Effector memory CD4-positive, alpha-beta T cell (primary cell): ENCODE measurements around the gene RANBP17.

Experiments used
- DNase-seq, 3 donors: peaks; one replicate each; pipeline ENCODE4 v3.0.0-alpha.2; 2020
- H3K27ac ChIP-seq: 2 replicates; pipeline ENCODE4 v1.7.0; 2013; ENCODE audit warnings: mild to moderate bottlenecking, low read length, moderate library complexity; ENCODE audit not compliant: insufficient read depth, poor library complexity, severe bottlenecking
- H3K27me3 ChIP-seq: replicated peaks from 2 replicates; pipeline ENCODE4 v1.7.0; 2013; ENCODE audit warnings: mild to moderate bottlenecking, low read length; ENCODE audit not compliant: insufficient read depth, control insufficient read depth, poor library complexity, severe bottlenecking
- H3K36me3 ChIP-seq: 2 replicates; pipeline ENCODE4 v1.7.0; 2013; ENCODE audit warnings: mild to moderate bottlenecking, low read length, moderate library complexity; ENCODE audit not compliant: control insufficient read depth, insufficient read depth
- H3K4me1 ChIP-seq: 2 replicates; pipeline ENCODE4 v1.7.0; 2013; ENCODE audit warnings: low read length, mild to moderate bottlenecking; ENCODE audit not compliant: control insufficient read depth, insufficient read depth, poor library complexity, severe bottlenecking
- H3K4me3 ChIP-seq: 2 replicates; pipeline ENCODE4 v1.7.0; 2013; ENCODE audit warnings: low read length, low read depth, mild to moderate bottlenecking; ENCODE audit not compliant: insufficient read depth, poor library complexity, severe bottlenecking
- H3K9me3 ChIP-seq: 2 replicates; pipeline ENCODE4 v1.7.0; 2013; ENCODE audit warnings: mild to moderate bottlenecking, low read length, moderate library complexity; ENCODE audit not compliant: control insufficient read depth

Gene RANBP17

DNA sequence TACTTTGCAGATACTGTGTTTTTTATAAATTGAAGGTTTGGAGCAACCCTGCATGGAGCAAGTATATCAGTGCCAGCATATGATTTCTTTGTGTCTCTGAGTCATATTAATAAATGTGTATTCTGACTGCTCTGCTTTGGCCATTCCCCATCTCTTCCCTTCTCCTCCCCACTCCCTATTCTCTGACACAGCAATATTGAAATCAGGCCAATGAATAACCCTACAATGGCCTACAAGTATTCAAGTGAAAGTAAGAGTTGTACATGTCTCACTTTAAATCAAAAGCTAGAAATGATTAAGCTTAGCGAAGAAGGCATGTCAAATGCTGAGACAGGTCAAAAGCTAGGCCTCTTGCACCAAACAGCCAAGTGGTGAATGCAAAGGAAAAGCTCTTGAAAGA lies 365.0 kb downstream of the RANBP17 start:
- H3K4me3 ChIP-seq, result no peak overlapping the region
- no peak for DNase-seq
- H3K4me1 ChIP-seq, result no peaks in the 10 kb centered on the region
- H3K36me3 ChIP-seq, result no peaks in the 10 kb centered on the region
- no peaks in the 10 kb centered on the region for H3K27me3 ChIP-seq
- H3K27ac ChIP-seq, result no peak overlapping the region
- H3K9me3 ChIP-seq, result no peaks in the 10 kb centered on the region

DNA sequence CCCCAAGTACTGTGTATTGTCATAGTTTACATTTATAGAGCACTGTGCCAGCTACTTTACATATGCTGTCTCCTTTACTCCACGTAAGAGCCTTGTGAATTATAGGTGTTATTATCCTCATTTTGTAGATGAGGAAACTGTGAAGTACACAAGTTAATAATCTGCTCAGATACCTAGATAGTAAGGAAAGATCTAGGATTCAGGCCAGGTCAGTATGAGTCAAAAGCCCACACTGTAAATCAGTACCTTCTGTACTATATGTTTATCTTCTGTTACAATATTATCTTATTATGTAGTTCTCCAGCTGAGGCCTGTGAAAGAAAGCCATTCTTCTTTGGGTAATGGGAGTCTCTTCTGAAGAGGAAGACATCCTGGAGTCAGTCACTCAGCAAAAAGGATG lies 374.8 kb downstream of the RANBP17 start:
- Histone ChIP-seq H3K27me3 (no peaks in the 10 kb centered on the region), H3K4me3 (no peak overlapping the region), H3K4me1 (no peaks in the 10 kb centered on the region), H3K9me3 (no peaks in the 10 kb centered on the region), H3K36me3 (no peaks in the 10 kb centered on the region), H3K27ac (no peak overlapping the region)
- DNase-seq, result no peak

DNA sequence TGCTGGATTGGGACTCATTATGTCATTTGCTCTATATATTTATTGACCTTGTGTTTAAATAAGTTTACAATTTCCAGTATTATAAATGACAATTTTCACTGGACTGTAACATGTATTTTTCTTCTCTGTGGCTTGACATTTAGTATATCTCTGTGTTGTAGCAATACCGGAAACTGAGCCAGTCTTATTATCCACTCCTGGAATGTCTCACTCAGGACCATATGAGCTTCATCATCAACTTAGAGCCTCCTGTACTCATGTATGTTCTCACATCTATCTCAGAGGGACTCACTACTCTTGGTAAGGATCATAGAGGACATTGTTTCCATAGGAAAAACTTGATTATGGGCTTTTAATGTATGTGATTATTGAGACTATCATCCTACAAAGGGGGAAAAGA lies 380.7 kb downstream of the RANBP17 start:
- no peak overlapping the region for H3K4me3 ChIP-seq
- no peaks in the 10 kb centered on the region for H3K9me3 ChIP-seq
- no peaks in the 10 kb centered on the region for H3K27me3 ChIP-seq
- H3K36me3 ChIP-seq, result no peaks in the 10 kb centered on the region
- H3K4me1 ChIP-seq, result no peaks in the 10 kb centered on the region
- DNase-seq, result no peak
- no peak overlapping the region for H3K27ac ChIP-seq

DNA sequence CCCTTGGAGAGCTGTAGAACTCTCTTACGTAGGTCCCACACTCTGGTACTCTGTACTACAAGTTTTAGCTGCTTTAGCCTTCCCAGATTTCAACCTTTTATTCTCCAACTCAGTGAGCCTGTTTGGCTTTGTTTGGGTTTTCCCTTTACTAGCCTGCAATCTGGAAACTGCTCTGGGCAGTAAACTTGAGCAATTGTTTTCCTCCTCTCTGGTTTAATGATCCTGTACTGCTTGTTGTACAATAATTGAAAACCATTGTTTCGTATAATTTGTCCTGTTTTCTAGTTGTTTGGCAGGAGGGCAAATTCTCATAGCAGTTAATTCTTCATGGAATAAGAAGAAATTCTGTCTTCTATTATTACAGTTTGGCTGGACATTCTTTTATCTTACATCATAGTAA lies 384.4 kb downstream of the RANBP17 start:
- DNase-seq, result no peak
- no peaks in the 10 kb centered on the region for H3K36me3 ChIP-seq
- H3K9me3 ChIP-seq, result peaks cover 6% of the 10 kb centered on the region
- H3K4me3 ChIP-seq, result no peak overlapping the region
- H3K4me1 ChIP-seq, result no peaks in the 10 kb centered on the region
- no peak overlapping the region for H3K27ac ChIP-seq
- H3K27me3 ChIP-seq, result no peaks in the 10 kb centered on the region

DNA sequence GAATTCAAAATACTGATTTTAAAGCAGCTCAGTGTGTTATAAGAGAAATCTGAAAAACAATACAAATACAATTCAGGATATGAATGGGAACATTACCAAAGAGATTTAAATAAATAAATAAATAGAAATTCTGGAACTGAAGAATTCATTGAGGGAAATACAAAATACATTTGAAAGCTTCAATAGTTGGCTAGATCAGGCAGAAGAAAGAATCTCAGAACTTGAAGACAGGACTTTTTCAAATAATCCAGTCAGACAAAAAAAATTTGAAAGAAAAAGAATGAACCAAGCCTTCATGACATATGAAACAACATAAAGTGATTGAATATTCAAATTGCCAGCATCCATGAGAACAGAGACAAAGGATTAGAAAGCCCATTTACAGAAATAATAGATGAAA lies 387.6 kb downstream of the RANBP17 start:
- Histone ChIP-seq H3K4me1 (no peaks in the 10 kb centered on the region), H3K36me3 (no peaks in the 10 kb centered on the region), H3K27ac (no peak overlapping the region), H3K27me3 (no peaks in the 10 kb centered on the region), H3K9me3 (peaks cover 6% of the 10 kb centered on the region), H3K4me3 (no peak overlapping the region)
- no peak for DNase-seq

DNA sequence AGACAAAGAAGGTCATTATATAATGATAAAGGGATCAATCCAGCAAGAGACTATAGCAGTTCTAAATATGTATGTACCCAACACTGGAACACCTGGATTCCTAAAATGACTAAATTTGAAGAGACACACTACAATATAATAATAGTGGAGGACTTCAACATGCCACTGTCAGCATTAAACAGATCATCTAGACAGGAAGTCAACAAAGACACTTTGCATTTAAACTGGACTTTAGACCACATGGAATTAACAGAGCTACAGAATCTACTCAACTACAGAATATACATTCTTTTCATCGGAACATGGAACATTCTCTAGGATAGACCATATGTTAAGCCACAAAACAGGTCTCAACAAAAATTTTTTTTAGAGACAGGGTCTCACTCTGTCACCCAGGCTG lies 388.9 kb downstream of the RANBP17 start:
- Histone ChIP-seq H3K4me1 (no peaks in the 10 kb centered on the region), H3K9me3 (peaks cover 6% of the 10 kb centered on the region), H3K36me3 (no peaks in the 10 kb centered on the region), H3K27me3 (no peaks in the 10 kb centered on the region), H3K27ac (no peak overlapping the region), H3K4me3 (no peak overlapping the region)
- no peak for DNase-seq

DNA sequence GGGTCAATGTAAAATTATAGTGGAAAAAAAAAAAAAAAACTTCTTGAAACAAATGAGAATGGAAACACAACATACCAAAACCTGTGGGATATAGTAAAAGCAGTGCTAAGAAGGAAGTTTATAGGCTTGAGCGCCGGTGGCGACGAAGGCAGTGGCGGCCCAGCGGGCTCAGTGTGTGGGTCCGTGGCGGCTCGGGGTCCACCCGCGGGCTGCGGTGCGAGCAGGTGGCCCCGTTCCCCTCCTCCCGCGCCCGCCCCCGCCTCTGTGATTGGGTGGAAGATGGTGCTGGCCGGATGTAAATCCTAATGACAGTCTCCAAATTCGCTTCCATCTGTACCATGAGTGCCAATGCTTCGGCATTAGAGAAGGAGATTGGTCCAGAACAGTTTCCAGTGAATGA lies 389.7 kb downstream of the RANBP17 start:
- H3K36me3 ChIP-seq, result no peaks in the 10 kb centered on the region
- no peaks in the 10 kb centered on the region for H3K4me1 ChIP-seq
- H3K4me3 ChIP-seq, result no peak overlapping the region
- H3K9me3 ChIP-seq, result peaks cover 6% of the 10 kb centered on the region
- no peak overlapping the region for H3K27ac ChIP-seq
- no peak for DNase-seq
- H3K27me3 ChIP-seq, result no peaks in the 10 kb centered on the region

DNA sequence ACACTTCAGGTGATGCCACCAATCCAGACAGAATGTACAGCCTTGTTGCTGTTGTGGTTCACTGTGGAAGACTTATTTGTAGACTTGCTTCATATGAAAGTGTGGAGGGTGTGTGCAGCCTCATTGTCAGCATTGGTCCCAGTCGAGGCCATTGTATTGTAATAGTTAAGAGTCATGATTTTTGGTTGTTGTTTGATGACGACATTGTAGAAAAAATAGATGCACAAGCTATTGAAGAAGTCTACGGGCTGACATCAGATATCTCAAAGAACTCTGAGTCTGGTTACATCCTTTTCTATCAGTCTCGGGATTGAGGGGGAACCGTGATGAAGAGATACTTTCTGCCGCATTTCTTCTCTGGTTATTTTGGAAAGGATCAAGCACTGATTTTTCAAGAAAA lies 390.9 kb downstream of the RANBP17 start:
- no peaks in the 10 kb centered on the region for H3K36me3 ChIP-seq
- DNase-seq, result no peak
- no peak overlapping the region for H3K27ac ChIP-seq

DNA sequence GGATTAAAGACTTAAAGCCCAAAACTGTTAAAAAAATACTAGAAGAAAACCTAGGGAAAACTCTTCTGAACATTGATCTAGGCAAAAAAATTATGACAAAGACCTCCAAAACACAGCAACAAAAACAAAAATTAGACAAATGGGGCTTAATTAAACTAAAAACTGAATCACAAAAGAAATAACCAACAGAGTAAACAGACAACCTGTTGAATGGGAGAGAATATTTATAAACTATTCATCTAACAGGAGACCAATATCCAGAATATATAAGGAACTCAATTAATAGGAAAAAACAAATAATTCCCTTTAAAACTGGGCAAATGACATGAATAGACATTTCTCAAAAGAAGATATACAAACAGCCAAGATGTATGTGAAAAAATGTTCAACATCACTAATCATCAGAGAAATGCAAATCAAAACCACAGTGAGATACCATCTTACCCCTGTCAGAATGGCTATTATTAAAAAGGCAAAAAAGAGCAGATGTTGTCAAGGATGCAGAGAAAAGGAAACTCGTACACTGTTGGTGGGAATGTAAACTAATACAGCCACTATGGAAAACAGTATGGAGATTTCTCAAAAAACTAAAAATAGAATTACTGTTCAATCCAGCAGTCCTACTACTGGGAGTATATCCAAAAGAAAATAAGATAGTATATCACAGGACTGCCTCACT lies 397.1 kb downstream of the RANBP17 start:
- H3K36me3 ChIP-seq, result no peaks in the 10 kb centered on the region
- H3K4me1 ChIP-seq, result no peaks in the 10 kb centered on the region
- no peak for DNase-seq
- no peak overlapping the region for H3K4me3 ChIP-seq
- no peaks in the 10 kb centered on the region for H3K9me3 ChIP-seq
- no peak overlapping the region for H3K27ac ChIP-seq
- H3K27me3 ChIP-seq, result no peaks in the 10 kb centered on the region

More for the DNA sequence above, 390.9 kb downstream of the RANBP17 start:
- peaks cover 6% of the 10 kb centered on the region for H3K9me3 ChIP-seq
- H3K4me1 ChIP-seq, result no peaks in the 10 kb centered on the region
- H3K27me3 ChIP-seq, result no peaks in the 10 kb centered on the region
- no peak overlapping the region for H3K4me3 ChIP-seq

DNA sequence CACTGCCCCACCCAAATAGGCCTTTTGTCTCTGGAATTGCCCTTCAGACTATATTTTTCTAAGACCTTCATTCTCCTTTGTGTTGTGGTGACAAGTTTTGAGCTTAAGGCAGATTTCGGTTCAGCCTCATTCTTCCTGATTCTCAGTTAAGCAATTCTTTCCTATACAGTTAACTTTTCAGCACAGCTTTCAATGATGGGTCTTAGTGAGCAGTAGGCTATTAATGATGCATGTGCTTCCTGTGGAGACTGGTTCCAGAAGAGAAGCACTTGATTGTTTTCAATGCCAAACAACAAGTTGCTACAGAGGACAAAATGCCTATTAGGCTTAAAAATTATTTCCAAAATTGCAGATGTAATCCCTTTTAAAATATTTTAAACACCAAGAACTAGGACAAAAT lies 399.5 kb downstream of the RANBP17 start:
- H3K36me3 ChIP-seq, result no peaks in the 10 kb centered on the region

More for the DNA sequence above, 399.5 kb downstream of the RANBP17 start:
- H3K4me3 ChIP-seq, result no peak overlapping the region
- H3K4me1 ChIP-seq, result no peaks in the 10 kb centered on the region
- H3K27me3 ChIP-seq, result no peaks in the 10 kb centered on the region
- no peak for DNase-seq
- H3K27ac ChIP-seq, result no peak overlapping the region
- H3K9me3 ChIP-seq, result no peaks in the 10 kb centered on the region
